GM19467 (cell line): ENCODE results near the gene NKG7.

Source experiments
- ATAC-seq: cut with Tn5 transposase; IDR thresholded peaks from one replicate; pipeline ENCODE4 v1.9.1; 2021; ENCODE audit warnings: mild to moderate bottlenecking, moderate library complexity; ENCODE audit not compliant: unreplicated experiment

The NKG7 gene

DNA sequence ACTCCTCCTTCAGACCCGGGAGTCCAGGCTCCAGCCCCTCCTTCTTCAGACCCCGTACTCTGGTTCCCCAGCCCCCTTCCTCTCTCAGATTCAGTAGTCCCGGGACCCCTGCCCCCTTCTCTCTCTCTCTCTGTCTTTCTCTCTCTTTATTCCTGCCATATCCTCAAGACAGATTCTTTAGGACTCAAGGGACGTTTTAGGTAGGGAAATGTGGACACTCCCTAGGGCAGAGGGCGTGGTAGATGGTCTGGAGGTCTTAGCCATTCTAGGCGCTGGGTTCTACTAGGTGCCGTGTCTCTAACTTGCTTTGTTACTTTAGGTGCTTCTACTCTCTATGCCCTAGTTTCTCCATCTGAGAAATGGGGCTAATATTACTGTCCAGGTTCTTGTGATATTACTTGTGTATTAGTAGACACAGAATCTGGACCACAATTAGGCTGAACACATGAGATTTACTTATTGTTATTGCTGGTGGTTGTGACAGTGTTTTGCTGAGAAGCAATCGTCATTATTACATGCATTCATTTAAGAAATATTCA lies 18.7 kb upstream of the NKG7 start:
- ATAC-seq: no peak

DNA sequence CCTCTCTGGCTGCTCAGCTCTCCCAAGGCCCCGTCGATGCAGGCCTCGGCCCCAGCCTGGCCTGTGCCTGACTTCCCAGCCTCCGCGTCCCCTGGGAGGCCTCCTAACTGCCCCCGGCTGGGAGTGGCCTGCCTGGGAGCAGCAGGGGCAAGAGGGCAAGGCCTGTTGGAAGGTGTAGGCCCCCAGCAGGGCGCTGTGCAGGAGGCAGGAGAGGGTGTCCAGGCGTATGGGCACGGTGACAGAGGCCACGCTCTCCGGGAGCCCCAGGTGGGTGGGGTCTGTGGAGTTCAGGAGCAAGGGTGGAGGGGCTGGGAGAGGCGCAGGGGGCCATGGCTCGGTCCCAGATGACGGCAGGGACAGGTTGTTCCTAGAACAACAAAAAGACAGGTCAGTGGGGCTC lies 16.7 kb upstream of the NKG7 start:
- ATAC-seq: no peak

DNA sequence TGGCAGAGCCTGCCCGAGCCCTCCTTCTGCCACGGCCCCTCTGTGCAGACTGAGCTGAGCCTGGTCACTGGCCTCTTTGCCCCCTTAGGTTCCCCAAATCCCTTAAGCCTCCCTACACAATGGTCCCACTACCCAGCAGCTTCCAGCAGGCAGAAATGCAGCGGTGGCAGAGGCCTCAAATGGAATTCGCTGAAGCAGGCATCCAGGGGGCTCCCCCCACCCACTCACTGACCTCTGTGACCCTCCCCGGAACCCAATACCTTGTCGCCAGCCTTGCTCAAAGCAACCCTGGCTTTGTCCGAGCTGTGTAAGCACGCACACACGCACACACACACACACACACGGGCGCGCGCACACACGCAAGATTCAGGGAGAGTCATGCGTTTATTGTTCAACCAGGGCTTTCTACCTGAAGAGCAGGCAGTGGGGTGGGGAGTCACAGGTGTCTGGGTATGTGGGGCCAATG lies 15.5 kb upstream of the NKG7 start, which contains the start of gene LIM2:
Gene LIM2, minus strand, starts transcription at position 51 of the 466 bp plus-strand sequence. CDS start 531 bp downstream, outside the sequence.
- ATAC-seq: no peak

DNA sequence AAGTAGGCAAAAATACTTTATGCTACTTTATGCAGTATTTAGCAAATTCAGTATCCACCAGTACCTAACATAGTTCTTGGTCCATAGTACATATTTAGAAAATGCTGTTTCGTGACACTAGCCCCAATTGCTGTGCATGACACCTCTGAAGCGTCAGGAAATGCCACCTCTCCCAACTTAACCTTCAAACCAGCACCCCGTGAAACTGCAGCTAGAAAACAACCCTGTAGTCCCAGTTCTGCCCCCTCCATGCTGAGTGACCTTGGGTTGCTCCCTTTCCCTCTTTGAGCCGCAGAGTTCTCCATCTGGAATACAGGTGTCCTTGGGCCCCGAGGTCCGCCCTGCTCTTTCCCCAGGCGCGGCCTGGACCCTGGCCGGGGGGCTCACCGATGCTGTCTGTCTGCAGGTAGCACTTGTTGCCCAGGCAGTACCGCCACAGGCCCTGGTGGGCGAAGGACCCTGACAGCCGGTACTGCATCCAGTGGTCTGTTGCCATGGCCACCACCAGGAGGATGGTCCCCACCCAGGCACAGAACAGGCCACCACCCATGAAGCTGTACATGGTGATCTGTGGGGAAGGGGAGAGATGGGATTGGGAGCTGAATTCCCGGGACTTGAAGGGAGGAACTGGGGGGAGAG lies 14.5 kb upstream of the NKG7 start:
- ATAC-seq: no peak

DNA sequence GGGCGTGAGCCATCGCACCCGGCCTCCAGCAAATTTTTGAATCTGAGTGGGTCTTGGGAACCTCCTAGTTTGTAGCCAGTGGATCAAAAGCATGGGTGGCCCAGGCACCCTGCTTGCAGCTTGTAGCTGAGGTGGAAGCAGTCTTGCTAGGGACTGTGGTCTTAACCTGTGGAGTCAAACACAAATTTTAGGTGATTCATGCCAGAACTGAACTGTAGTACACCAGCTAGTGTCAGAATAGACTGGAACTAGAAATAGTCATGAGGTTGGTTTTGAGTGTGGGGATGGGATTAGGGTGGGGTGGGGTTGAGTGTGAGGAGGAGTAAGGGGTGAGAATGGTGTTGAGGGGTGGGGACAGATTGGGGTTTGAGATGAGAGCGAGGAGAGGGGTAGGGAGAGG lies 9.6 kb upstream of the NKG7 start:
- ATAC-seq: no peak

DNA sequence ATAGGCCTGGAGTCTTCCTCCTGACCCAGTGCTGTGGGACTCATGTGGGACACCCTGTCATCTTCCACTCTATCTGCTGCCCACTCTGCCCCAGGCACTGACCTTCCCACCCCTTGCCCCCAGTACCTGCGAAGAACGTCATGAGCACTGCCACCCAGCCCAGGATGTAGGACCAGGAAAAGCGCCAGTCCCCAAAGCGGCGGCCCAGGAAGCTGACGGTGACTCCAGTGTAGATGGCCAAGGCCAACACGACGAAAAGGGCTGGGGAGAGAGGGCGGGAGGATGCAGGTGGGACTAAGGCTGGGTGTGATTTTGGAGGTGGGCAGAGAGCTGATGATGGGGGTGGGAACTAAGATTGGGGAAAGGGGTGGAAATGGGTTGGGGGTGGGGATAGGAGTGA lies 7.9 kb upstream of the NKG7 start:
- no peak for ATAC-seq

DNA sequence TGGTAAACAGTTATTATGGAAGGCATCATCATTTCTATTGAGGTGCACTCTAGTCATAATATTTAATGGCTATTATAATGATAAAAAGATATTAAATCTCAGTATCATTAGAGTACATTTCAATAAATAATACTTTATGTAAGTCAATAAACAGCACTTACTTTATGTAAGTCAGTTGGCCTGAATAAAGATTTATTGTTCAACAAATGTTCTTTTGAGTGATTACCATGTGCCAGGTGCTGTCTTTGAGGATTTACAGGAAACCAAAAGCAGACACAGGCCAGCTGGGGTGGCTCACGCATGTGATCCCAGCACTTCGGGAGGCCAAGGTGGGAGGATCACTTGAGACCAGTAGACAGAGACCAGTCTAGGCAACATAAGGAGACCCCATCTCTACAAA lies 5.0 kb upstream of the NKG7 start:
- ATAC-seq: no peak

DNA sequence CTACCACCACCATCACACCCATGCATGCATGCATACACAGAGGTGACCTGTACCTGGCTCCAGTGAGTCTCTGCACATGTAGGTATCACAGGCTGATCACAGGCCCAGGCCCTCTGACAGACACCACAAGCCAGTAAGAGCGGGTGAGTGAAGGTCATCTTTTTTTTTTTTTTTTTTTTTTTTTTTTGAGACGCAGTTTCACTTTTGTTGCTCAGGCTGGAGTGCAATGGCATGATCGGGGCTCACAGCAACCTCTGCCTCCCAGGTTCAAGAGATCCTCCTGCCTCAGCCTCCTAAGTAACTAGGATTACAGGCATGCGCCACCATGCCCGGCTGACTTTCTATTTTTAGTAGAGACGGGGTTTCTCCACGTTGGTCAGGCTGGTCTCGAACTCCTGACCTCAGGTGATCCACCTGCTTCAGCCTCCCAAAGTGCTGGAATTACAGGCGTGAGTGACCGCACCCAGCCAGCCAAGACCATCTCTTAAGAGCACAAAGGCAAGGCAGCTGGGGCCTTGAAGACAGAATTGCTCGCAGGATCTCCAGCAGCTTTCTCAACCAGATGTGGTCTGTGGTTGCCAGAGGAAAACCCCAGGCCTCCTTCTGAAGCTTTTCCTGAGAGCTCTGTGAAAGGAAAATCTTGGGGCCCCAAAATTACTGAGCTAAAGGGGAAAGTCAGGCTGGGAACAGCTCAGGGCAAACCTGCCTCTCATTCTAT lies 3.2 kb upstream of the NKG7 start:
- no peak for ATAC-seq

DNA sequence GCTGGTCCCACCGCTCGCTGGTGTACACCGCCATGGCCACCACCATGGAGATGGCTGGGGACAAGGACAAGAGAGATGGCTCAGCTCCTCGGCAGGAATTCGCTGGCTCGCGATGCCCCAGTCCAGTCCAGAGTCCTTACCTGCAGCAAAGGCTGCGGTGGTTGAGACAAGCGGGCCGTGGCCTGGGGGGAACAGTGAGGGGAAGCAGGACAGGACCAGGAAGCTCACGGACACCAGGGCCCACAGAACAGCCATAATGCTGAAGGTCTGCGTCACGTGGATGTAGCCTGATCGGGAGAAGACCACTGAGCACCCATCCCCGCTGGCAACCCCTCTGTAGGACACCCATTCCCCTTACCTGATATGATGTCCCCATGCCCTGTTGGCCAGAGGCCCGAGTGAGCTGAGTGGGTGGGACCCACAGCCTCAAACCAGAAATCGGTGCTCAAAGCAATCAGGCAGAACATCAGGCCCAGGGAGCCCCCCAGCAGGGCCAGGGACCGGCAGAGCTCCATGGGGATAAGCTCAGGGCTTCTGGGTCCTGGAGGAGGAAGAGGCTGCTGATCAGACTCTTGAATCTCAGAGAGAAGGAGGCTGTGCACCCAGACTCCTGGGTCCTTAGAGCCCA lies 319 bp downstream of the NKG7 start:
- no peak for ATAC-seq

DNA sequence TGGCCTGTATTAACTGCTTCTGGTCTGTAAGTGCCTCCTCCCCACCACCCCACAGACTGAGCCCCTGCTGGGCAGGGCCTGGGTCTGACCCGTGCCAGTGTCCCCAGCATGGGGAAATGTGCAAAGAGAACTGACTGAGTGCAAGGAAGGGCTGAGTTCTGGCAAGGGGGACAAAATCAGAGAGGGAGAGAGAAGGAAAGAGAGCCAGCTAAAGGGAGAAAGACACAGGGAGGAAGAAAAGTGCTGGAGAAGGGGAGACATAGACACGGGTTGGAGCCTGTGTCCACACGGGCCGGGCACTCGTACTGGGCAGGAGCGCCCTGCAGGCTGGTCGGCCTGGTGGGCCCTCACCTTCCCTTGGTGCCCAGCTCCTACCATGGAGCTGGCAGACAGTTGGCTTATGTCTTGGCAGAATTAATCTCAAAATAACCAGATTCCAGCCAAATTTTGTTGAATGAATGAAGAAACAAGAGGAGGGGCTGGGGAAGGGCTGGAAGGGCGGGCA lies 1.2 kb downstream of the NKG7 start:
- ATAC-seq: no peak

DNA sequence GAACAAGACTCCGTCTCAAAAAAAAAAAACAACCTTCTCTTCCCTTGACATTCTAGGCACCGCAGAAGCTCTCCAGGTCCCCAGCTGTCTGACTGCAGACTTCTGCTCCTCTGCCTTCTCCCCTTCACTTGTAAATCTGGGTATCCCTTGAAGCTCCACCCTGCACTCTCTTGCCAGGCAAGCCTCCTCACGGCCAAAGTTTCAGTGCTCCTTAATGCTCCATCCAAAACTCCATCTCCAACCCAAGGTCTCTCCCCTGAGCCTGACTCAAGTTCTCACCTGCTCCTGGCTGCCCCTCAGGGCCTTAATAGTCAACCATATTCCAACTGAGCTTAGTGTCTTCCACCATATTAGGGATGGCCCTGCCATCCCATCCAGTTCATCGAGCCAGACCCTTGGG lies 2.2 kb downstream of the NKG7 start:
- no peak for ATAC-seq

DNA sequence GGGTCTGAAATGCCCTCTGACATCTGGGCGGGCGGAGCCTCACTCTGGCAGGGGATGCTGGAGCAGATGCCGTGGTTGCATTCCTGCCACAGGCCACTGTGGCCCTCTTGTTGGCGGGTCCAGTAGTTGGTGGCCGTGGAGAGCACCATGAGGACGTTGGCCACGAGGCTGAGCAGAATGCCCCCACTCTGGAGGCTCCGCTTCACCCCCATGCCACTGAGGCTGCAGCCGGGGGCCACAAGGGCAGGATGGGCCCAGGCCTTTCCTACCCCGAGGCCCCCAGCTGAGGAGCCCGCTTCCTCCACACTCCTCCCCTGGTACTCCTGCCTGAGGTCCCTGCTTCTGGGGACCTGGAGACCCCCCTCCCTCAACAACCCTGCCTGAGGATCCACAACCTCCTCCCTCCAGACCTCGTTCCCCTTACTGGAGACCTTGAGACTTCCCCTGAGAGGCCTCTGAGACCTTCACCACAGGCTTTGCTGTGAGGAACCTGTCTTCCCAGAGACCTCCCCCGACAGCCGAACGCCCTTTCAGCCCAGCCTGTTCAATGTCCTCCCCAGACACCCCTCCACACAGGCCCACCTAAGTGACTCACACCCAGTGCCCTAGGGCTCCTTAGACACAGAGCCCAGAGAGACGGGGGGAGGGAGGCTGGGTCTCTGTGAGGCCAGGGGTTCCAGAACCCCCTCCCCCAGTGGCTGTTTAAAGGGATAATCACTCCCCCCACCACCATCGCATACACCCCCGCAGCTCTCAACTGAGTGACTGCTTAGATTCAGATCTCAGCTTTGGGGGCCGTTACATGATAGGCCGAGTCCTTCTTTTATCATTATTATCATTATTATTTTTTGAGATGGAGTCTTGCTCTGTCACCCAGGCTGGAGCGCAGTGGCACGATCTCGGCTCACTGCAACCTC lies 3.8 kb downstream of the NKG7 start, which contains the start of gene CLDND2:
Gene CLDND2, minus strand, starts transcription at position 638 of the 917 bp plus-strand sequence. Its CDS starts 426 bp downstream, at position 212.
- ATAC-seq: no peak

DNA sequence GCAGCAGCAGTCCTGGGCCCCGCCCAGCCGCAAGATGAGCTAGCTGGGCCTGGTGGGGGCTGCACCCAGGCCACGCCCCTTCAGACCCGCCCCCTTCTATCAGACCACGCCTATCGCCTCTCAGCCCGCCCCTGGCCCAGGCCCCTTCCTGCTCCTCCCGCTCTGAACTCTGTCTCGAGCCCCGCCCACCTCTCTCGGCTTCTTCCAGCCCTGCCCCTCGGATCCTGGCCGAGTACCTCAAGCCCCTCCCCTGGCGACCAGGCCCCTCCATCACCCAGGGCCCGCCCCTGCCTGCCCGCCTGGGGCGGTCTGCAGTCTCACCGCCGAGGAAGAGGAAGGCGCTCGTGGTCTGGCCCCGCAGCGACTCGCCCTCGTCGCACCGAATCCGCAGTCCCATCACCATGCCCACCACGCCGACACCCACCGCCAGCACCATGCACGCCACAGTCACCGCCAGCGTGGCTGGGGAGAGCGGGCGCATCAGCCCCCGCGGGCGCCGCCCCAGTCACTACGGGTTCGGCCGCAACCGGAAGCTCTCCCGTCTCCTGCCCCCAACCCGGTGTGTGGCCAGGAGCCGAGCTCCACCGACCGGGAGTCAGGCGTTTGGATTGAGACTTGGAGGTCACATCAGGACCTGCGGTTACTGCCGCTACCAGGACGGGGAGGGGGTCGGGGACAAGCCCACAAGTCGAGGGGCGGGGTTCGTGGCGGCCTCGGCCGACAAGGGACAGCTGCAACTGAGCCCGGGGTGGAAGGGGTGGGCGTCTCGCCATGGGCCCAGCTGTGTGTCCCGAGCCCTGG lies 4.7 kb downstream of the NKG7 start:
- ATAC-seq: peak; percentile 62

DNA sequence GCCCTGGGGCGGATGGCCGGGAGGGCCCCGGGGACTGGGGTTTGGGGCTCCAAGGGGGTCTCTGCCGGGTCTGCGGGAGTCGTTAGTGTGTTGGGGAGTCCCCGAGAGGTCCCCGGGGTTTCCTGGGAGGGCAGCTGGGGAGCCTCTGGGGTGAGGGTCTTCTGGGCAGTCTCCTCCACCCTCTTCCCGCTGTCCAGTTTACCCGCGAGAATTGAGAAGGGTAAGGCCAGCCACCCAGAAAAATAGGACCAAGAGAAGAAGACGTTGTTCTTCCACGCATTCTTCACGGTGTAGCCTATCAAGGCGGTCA lies 5.2 kb downstream of the NKG7 start:
- no peak for ATAC-seq

DNA sequence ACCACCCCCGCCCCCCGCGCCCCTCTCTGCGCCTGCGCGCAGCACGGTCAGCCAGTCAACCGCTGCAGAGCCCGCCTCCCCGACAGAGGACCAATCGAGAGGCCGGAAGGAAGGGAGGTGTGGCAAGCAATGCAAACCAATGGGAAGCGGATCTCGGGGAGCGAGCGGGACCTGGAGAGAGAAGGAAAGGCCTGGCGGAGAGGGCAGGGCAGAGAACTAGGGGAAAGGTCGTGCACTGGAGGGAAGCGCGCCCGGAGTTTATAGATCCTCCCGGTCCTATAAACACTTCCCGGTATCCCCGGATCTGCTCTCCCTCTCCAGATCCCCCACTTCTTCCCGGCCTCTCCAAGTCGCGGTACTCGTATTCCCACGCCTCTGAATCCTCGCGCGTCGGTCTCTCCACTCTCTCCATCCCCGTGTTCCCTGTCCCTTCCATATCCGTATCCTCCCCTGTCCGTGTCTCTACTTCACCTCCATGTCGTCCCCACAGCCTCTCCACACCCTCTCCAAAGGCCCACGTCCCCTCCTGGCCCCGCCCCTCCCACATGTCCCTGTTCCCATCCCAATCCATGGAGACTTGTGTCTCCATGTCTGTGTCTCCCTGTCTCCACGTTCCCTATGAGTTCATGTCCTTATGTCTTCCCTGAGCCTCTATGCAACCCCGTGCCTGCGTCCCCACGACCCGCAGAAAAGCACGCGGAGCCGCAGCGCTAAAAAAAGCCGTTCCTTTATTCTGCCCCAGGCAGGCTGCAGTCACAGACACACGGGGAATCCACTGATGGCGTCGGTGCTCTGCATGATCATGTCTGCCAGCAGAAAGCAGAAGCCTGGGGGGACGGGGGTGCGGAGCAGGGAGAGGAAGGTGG lies 5.8 kb downstream of the NKG7 start:
- ATAC-seq: peak; percentile 48

DNA sequence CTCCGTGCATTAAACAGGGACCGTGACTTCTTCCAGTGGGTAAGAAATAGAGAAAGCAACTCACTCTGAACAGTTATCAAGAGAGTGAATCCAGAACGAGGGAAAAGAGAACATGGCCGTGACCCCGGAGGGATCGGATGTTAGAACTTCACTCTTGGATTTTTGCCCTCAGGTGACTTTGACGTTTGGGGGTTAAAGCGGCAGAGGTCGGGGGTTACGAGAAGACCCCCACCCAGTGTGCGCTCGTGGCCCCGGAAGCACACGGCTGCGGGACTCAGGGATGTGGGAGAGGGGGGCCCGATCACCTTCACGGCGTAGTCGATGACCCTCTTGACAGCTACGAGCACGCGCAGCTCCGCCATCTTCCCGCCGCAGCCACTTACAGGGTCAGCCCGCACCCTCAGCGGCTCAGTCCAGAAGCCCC lies 6.5 kb downstream of the NKG7 start, which contains the start of gene ETFB:
Gene ETFB, minus strand, starts transcription at position 424 of the 424 bp plus-strand sequence. Its CDS starts 62 bp downstream, at position 362.
- ATAC-seq: no peak

DNA sequence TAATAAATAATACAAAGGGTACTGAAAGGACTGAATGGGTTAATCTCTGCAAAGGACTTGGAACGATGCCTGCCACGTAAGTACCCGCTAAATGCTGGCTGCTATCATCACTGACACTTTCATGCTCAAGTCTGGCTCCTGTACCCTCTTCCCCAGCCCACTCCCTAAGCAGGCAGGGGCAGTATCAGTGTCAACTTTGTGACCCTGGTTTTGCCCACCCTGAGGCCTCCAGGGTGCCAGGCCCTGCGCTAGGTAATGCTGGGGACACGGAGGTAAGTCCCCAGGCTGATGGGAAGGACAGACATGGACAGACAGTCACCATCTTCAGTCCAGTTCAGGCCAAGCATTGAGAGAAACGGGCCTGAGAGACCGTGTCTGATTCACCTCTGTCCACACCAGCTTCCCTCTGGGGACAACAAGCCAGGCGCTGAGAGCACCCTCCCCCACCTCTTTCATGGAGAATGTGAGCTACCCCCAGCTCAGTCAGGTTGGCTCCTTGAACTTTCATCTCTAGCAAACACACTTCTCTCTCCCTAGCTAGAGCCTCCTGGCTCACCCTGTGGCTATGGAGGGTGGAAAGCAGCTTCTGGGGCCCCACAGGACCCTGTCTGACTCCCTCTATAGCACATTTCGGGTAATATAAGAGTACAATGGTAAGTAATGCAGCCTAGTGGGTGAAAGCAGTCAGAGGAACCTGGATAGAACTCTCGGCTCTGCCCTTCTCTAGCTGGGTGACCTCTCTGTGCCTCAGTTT lies 7.1 kb downstream of the NKG7 start:
- no peak for ATAC-seq
